Mammary epithelial cell (primary cell): ENCODE measurements around the gene CACNA1A.
"Not testable (repeated sequence)": the region's sequence is repeated elsewhere in the genome, so short reads cannot be mapped to it uniquely, and the experiment has no call there.

ENCODE experiments used
- EZH2 ChIP-seq: IDR thresholded peaks from 2 replicates; pipeline ENCODE4 v1.6.1; 2012; ENCODE audit warnings: low read length, inconsistent platforms, borderline replicate concordance
- TF ChIP-seq, protein P1 (sequence below), 2 donors: IDR thresholded peaks in 1 of 2; conservative IDR thresholded peaks in 1 of 2; 2 replicates each; pipeline ENCODE4 v1.5.1; 2011 to 2012; ENCODE audit warnings: inconsistent platforms in 2 of 2, low read length in 2 of 2, mild to moderate bottlenecking in 2 of 2, control low read depth in 1 of 2, low read depth in 1 of 2; ENCODE audit not compliant: insufficient read depth in 1 of 2; ENCODE audit errors: extremely low read depth in 1 of 2

DNA sequence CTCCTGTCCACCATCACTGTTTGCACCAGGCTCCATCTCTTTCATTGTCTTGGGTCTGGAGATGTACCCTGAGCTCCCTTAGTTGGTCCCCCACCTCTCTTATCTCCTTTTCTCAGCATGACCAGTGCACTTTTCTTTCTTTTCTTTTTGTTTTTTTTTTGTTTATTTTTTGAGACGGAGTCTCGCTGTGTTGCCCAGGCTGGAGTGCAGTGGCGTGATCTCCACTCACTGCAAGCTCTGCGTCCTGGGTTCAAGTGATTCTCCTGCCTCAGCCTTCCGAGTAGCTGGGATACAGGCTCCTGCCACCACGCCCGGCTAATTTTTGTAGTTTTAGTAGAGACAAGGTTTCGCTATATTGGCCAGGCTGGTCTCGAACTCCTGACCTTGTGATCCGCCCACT, 328.0 kb downstream of the CACNA1A start:
- TF ChIP-seq, protein P1, sequence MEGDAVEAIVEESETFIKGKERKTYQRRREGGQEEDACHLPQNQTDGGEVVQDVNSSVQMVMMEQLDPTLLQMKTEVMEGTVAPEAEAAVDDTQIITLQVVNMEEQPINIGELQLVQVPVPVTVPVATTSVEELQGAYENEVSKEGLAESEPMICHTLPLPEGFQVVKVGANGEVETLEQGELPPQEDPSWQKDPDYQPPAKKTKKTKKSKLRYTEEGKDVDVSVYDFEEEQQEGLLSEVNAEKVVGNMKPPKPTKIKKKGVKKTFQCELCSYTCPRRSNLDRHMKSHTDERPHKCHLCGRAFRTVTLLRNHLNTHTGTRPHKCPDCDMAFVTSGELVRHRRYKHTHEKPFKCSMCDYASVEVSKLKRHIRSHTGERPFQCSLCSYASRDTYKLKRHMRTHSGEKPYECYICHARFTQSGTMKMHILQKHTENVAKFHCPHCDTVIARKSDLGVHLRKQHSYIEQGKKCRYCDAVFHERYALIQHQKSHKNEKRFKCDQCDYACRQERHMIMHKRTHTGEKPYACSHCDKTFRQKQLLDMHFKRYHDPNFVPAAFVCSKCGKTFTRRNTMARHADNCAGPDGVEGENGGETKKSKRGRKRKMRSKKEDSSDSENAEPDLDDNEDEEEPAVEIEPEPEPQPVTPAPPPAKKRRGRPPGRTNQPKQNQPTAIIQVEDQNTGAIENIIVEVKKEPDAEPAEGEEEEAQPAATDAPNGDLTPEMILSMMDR (conservative IDR thresholded peaks at IDR 0.05 in 1 of 2, IDR thresholded peaks at IDR 0.05 in 1 of 2; ENCODE audit: extremely low read depth in 1 of 2, insufficient read depth in 1 of 2, low read depth in 1 of 2, low read length in 2 of 2) = not testable (repeated sequence)
- TF ChIP-seq EZH2 = not testable (repeated sequence)
